ENCODE results near the gene INAVA. TPM values are rescaled to one million over a fixed set of nuclear protein-coding genes. Genes with fewer than 3 reads are reported as not detected.

Gene INAVA
- total RNA-seq, 4 donors from 2014 or later: 0.09 to 0.95 (median 0.12) TPM; not detected in 1

DNA sequence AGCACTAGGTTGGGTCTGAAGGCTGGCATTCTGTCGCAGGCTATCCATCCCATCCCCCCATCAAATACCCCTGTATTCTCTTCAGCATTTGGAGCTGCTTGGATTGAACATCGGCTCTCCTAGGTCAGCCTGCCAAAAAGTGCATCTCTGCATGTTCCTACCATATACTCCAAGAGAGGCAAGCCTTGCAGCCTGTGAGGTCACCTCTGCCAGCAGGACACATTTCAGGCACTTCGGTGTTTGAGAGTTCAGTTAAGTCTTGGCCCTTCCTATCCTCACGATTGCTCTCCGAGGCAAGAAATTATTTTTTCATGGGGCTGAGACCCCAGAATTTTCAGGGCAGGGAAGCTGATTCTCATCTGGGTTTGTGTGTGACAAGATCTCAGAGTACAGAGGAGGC lies 19.3 kb upstream of the INAVA start:
- DNase-seq (ENCODE audit: low spot score) (no peak), ATAC-seq (ENCODE audit: low FRiP score) (no peak)
- TF ChIP-seq CTCF (IDR thresholded peaks at IDR 0.05): no peak

- DNase-seq (ENCODE audit: low spot score): no peak
- TF ChIP-seq CTCF (IDR thresholded peaks at IDR 0.05): no peak
- no peak for ATAC-seq (ENCODE audit: low FRiP score)
Observed at GRCh38 chr1:200877010-200877409, 17.7 kb upstream of the INAVA start.

- no peak for ATAC-seq (ENCODE audit: low FRiP score)
- TF ChIP-seq CTCF (IDR thresholded peaks at IDR 0.05): no peak
- no peak for DNase-seq (ENCODE audit: low spot score)
Observed at GRCh38 chr1:200877839-200878551, 16.7 kb upstream of the INAVA start.

DNA sequence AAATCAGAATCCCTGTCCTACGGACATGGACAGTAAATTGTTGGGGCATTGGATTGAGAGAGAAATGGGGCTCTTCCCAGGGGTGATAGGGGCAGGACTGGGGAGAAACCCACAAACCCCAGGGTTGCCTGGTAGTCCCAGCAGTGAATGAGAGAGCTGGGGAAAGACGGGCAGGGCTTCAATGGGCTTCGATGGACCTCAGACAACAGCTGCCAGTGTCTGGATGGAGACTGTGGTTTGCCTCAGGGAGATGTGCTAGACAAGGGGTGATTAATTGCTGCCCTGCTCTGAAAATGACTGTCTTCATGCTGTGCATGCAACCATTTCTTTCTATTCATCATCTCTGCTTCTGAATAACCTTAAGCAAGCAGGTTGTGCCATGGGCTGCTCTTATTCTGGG lies 14.5 kb upstream of the INAVA start:
- DNase-seq (ENCODE audit: low spot score) (no peak), ATAC-seq (ENCODE audit: low FRiP score) (no peak)
- no peak for TF ChIP-seq CTCF (IDR thresholded peaks at IDR 0.05)

DNA sequence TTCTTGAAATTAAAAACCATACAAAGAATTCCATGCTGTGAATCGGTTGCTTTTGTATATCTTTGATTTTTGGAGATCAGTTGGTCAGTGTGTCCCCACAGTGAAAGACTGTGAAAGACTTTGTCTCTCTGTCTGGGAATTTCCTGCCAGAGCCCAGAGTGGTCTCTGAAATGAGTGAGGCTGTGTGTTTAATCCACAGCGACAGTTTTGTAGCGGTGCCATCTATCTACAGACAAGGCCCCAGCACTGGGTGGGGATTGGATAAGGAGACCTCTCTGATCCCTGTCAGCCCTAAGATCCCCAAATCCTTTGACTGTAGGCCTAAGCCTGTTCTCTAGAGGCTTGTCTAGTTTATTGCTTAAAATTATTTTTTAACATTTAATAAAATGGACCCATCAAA lies 11.6 kb upstream of the INAVA start:
- DNase-seq (ENCODE audit: low spot score) (no peak), ATAC-seq (ENCODE audit: low FRiP score) (no peak)
- no peak for TF ChIP-seq CTCF (IDR thresholded peaks at IDR 0.05)

DNA sequence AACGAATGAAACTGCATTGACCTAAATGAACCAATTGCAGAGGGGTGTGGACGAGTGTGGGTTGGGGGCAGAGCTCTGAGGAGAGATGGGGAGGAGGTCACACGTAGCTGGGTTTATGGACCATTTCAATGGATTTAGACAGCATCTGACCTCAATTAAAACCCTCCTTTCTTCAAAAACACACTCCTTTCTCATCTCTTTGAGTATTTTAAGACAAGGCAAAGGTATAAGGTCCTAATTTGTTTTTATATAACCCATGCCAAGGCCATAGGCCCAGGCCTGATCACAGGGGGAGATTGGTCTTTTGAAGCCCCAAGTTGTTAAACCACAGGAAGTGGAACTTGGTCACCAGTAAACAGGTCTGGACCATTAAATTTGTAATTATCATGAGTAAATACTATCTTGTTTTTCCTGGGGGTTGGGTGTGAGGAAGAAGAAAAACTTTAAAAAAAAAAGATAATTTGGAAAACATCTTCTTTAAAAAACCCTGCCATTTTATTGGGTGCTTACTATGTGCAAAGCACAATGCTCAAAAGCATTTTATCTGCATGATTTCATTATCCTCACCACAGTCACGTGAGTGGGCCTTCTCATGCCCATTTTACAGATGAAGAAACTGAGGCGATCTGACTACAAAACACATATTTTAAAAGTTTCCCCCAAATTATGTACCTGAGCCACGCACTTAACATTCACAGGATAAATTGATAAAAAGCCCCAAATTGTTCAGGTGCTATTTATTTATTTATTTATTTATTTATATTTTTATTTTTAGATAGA lies 8.9 kb upstream of the INAVA start:
- no peak for DNase-seq (ENCODE audit: low spot score)
- TF ChIP-seq CTCF (IDR thresholded peaks at IDR 0.05): no peak
- ATAC-seq (ENCODE audit: low FRiP score): no peak

DNA sequence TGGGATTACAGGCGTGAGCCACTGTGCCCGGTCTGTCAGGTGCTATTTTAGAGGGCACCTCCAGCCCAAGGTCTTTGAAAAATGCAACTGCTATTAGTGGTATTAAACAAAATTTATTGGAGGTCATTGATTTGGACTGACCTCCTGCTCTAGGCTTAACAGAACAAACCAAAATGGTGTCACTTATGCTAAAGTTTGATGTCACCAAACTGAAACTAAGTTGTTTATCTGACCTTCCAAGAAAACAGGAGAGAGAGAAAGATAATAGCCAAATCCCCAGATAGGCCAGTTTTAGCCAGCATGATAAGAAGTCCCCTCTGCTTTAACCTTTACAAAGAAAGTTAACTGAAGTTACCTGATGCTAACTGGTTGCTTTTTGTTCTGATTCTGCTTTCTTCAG lies 8.1 kb upstream of the INAVA start:
- ATAC-seq (ENCODE audit: low FRiP score) (no peak), DNase-seq (ENCODE audit: low spot score) (no peak)
- no peak for TF ChIP-seq CTCF (IDR thresholded peaks at IDR 0.05)
